ENCODE data around the gene KRTAP5-8. TPM values are rescaled to one million over a fixed set of nuclear protein-coding genes. Genes with fewer than 3 reads are reported as not detected.
"Not testable (repeated sequence)": the region's sequence is repeated elsewhere in the genome, so short reads cannot be mapped to it uniquely, and the experiment has no call there.

The KRTAP5-8 gene
- total and polyA plus RNA-seq, 9 of the 15 experiments (the other 6 are each of a cell fraction or from before 2014, with no cell fraction given), result not detected

- intact Hi-C loops (cut with micrococcal nuclease) (no loop called here), in situ Hi-C loops (cut with MboI) (loop anchor here (25.0 kb wide), 1 partner anchor 860 kb away; the partner anchor contains the start of gene CLPB)
- Histone ChIP-seq H3K27me3 (ENCODE audit: control insufficient read depth in 2 of 2, insufficient read depth in 2 of 2, low read length in 2 of 2) (peaks cover 35 to 56% of the 10 kb centered on the region in 2 experiments), H3K4me1 (replicated peaks in 1 of 2; ENCODE audit: control insufficient read depth in 2 of 2, insufficient read depth in 2 of 2, low read length in 2 of 2) (no peaks in the 10 kb centered on the region), H3K4me2 (ENCODE audit: insufficient read depth, low read length) (no peak overlapping the region), H3K27ac (ENCODE audit: extremely low read depth, low read depth, low read length) (no peak overlapping the region), H3K36me3 (ENCODE audit: control insufficient read depth, insufficient read depth, low read length) (no peaks in the 10 kb centered on the region), H3K4me3 (no peak overlapping the region), H3K9me1 (ENCODE audit: control insufficient read depth, insufficient read depth, low read length) (no peaks in the 10 kb centered on the region), H3K9ac (ENCODE audit: insufficient read depth in 1 of 2, low read depth in 2 of 2, low read length in 2 of 2) (no peak overlapping the region), H3K79me2 (ENCODE audit: control insufficient read depth, insufficient read depth, low read length) (no peaks in the 10 kb centered on the region), H2AFZ (ENCODE audit: low read depth, low read length) (no peak overlapping the region), H4K20me1 (replicated peaks; ENCODE audit: control insufficient read depth, insufficient read depth, low read length) (no peaks in the 10 kb centered on the region), H3K9me3 (replicated peaks; ENCODE audit: control insufficient read depth, insufficient read depth, low read depth, low read length) (no peaks in the 10 kb centered on the region)
- ATAC-seq (no peak), DNase-seq (ENCODE audit: extremely low read depth in 1 of 4, low spot score in 3 of 4) (no peak), FAIRE-seq (no peak)
- WGBS (ENCODE audit: insufficient coverage, low coverage, missing lambda C conversion rate), result 1% methylated on average over 7 of the region's 7 CpGs
- ChIA-PET POLR2A (no interaction called here), CTCF (ENCODE audit: low intra/inter-chr PET ratio) (no interaction called here)
- no TSS peak for BruUV-seq (replicated peaks)
- peak; percentile 97 for TF ChIP-seq ZBTB43 (CRISPR knock-in tag; IDR thresholded peaks at IDR 0.05)
- peak; percentile 49; the same call in 1 of the 2 replicates for TF ChIP-seq OTX1 (CRISPR knock-in tag; IDR thresholded peaks at IDR 0.05)
- no peak for TF ChIP-seq SRSF7 (optimal IDR thresholded peaks at IDR 0.05; ENCODE audit: low read depth, low read length)
Observed at GRCh38 chr11:71577469-71578004, 39.7 kb downstream of the KRTAP5-8 start.

GRCh38 chr11:71579513-71579912 is 41.7 kb downstream of the KRTAP5-8 start:
- H3K4me2 ChIP-seq (ENCODE audit: insufficient read depth, low read length); H3K4me3 ChIP-seq; POLR2A ChIA-PET; DNase-seq (ENCODE audit: extremely low read depth in 1 of 4, low spot score in 3 of 4); intact Hi-C loops (cut with micrococcal nuclease); H3K9me3 ChIP-seq (replicated peaks; ENCODE audit: control insufficient read depth, insufficient read depth, low read depth, low read length); H3K36me3 ChIP-seq (ENCODE audit: control insufficient read depth, insufficient read depth, low read length); H2AFZ ChIP-seq (ENCODE audit: low read depth, low read length); ATAC-seq; H3K27ac ChIP-seq (ENCODE audit: extremely low read depth, low read depth, low read length); BruUV-seq (replicated peaks); H3K79me2 ChIP-seq (ENCODE audit: control insufficient read depth, insufficient read depth, low read length); H3K9ac ChIP-seq (ENCODE audit: insufficient read depth in 1 of 2, low read depth in 2 of 2, low read length in 2 of 2); FAIRE-seq; H3K4me1 ChIP-seq (replicated peaks in 1 of 2; ENCODE audit: control insufficient read depth in 2 of 2, insufficient read depth in 2 of 2, low read length in 2 of 2); H4K20me1 ChIP-seq (replicated peaks; ENCODE audit: control insufficient read depth, insufficient read depth, low read length); H3K9me1 ChIP-seq (ENCODE audit: control insufficient read depth, insufficient read depth, low read length): not testable (repeated sequence)
- 28% methylated on average over 7 of the region's 7 CpGs for WGBS (ENCODE audit: insufficient coverage, low coverage, missing lambda C conversion rate)
- CTCF ChIA-PET (ENCODE audit: low intra/inter-chr PET ratio), result interaction anchor here (0.6 kb wide), 1 partner anchor 982 kb away, joined by 7 read pairs; no protein-coding TSS in a partner anchor
- in situ Hi-C loops (cut with MboI), result loop anchor here (25.0 kb wide), 1 partner anchor 858 kb away; the partner anchor contains the start of gene CLPB
- peaks cover 20 to 46% of the 10 kb centered on the region in 2 experiments for H3K27me3 ChIP-seq (ENCODE audit: control insufficient read depth in 2 of 2, insufficient read depth in 2 of 2, low read length in 2 of 2)
